IMR-90 (cell line): ENCODE data around the gene MICA.

Source experiments
- BHLHE40 ChIP-seq: fragments of 150-350 bp; IDR thresholded peaks from 2 replicates; pipeline ENCODE4 v1.6.1; 2016; ENCODE audit warnings: mild to moderate bottlenecking, low read depth, low read length
- CEBPB ChIP-seq: IDR thresholded peaks from 2 replicates; pipeline ENCODE4 v1.6.1; 2012; ENCODE audit warnings: low read depth, low read length, improper control_type of control experiment
- CTCF ChIP-seq: conservative IDR thresholded peaks from 2 replicates; pipeline ENCODE4 v1.5.1; 2012; ENCODE audit warnings: mild to moderate bottlenecking, low read depth, low read length, improper control_type of control experiment
- MAFK ChIP-seq: IDR thresholded peaks from 2 replicates; pipeline ENCODE4 v1.6.1; 2012; ENCODE audit warnings: low read depth, low read length, improper control_type of control experiment
- MAZ ChIP-seq: IDR thresholded peaks from 2 replicates; pipeline ENCODE4 v1.6.1; 2012; ENCODE audit warnings: low read depth, mild to moderate bottlenecking, low read length, improper control_type of control experiment, moderate library complexity, borderline replicate concordance
- MXI1 ChIP-seq: IDR thresholded peaks from 2 replicates; pipeline ENCODE4 v1.6.1; 2012; ENCODE audit warnings: low read depth, mild to moderate bottlenecking, low read length, moderate library complexity, borderline replicate concordance
- NFE2L2 ChIP-seq: fragments of 150-350 bp; IDR thresholded peaks from 2 replicates; pipeline ENCODE4 v1.6.1; 2016; ENCODE audit warnings: low read depth, mild to moderate bottlenecking, low read length
- POLR2A ChIP-seq: IDR thresholded peaks from 2 replicates; pipeline ENCODE4 v1.6.1; 2012; ENCODE audit warnings: mild to moderate bottlenecking, low read depth, low read length
- RAD21 ChIP-seq: IDR thresholded peaks from 2 replicates; pipeline ENCODE4 v1.6.1; 2012; ENCODE audit warnings: low read length, improper control_type of control experiment
- RFX5 ChIP-seq: IDR thresholded peaks from 2 replicates; pipeline ENCODE4 v1.8.0; 2012; ENCODE audit warnings: low read depth, mild to moderate bottlenecking, low read length, moderate library complexity
- SMC3 ChIP-seq: fragments of 150-350 bp; IDR thresholded peaks from 2 replicates; pipeline ENCODE4 v1.6.1; 2016; ENCODE audit warnings: low read depth, mild to moderate bottlenecking, antibody characterized with exemption, low read length, moderate library complexity
- USF2 ChIP-seq: fragments of 150-350 bp; IDR thresholded peaks from 2 replicates; pipeline ENCODE4 v1.6.1; 2017; ENCODE audit warnings: mild to moderate bottlenecking, antibody characterized with exemption, low read length, low read depth
- TF ChIP-seq, protein P1 (sequence below): fragments of 150-350 bp; IDR thresholded peaks from 2 replicates; pipeline ENCODE4 v1.6.1; 2016; ENCODE audit warnings: low read depth, mild to moderate bottlenecking, low read length, moderate library complexity, borderline replicate concordance

GRCh38 chr6:31414771-31415265, 11.4 kb downstream of the MICA start:
- no peak for TF ChIP-seq CTCF
- TF ChIP-seq MAFK = no peak
- TF ChIP-seq MAZ = no peak
- TF ChIP-seq, protein P1, sequence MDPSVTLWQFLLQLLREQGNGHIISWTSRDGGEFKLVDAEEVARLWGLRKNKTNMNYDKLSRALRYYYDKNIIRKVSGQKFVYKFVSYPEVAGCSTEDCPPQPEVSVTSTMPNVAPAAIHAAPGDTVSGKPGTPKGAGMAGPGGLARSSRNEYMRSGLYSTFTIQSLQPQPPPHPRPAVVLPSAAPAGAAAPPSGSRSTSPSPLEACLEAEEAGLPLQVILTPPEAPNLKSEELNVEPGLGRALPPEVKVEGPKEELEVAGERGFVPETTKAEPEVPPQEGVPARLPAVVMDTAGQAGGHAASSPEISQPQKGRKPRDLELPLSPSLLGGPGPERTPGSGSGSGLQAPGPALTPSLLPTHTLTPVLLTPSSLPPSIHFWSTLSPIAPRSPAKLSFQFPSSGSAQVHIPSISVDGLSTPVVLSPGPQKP = no peak
- no peak for TF ChIP-seq POLR2A
- TF ChIP-seq USF2 = no peak
- TF ChIP-seq MXI1 = no peak
- no peak for TF ChIP-seq RFX5
- no peak for TF ChIP-seq BHLHE40
- no peak for TF ChIP-seq CEBPB
- TF ChIP-seq NFE2L2 = no peak
- no peak for TF ChIP-seq RAD21
- TF ChIP-seq SMC3 = no peak
